NB4 (cell line): ENCODE results near the gene NUB1.

ENCODE experiments used
- CTCF ChIP-seq: IDR thresholded peaks from one replicate; pipeline ENCODE4 v1.5.1; 2012; ENCODE audit warnings: low read depth, low read length
- POLR2A ChIP-seq: IDR thresholded peaks from 2 replicates; pipeline ENCODE4 v1.6.1; 2011; ENCODE audit warnings: mild to moderate bottlenecking; ENCODE audit not compliant: insufficient read length; ENCODE audit errors: extremely low read depth

GRCh38 chr7:151384352-151384697, 42.7 kb downstream of the NUB1 start:
- no peak for TF ChIP-seq CTCF
- TF ChIP-seq POLR2A: no peak
